ELF-1 (cell line): ENCODE results near the gene PLXNB1.

Source experiments
- DNase-seq: peaks from one replicate; pipeline ENCODE4 v3.0.0-alpha.2; 2016; ENCODE audit warnings: low read depth, low spot score

The PLXNB1 gene

DNA sequence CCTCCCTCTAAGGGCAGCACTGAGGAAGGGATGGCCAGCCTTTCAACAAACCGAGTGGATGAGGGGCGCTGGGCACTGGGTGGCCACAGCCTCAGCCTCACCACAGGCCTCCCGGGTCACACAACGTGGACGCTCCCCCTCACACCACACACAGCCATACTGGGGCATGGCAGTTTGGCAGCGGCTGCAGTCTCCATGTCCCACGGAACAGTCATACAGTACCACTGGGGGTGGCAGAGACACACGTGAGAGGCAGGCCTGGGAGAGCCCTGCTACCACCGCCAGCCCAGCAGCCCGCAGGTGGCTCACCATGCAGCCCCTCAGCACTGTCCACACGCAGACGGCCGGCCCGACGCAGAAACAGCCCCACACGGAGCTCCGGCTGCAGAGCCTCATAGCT is 11.7 kb downstream of the PLXNB1 start:
- DNase-seq, result no peak

DNA sequence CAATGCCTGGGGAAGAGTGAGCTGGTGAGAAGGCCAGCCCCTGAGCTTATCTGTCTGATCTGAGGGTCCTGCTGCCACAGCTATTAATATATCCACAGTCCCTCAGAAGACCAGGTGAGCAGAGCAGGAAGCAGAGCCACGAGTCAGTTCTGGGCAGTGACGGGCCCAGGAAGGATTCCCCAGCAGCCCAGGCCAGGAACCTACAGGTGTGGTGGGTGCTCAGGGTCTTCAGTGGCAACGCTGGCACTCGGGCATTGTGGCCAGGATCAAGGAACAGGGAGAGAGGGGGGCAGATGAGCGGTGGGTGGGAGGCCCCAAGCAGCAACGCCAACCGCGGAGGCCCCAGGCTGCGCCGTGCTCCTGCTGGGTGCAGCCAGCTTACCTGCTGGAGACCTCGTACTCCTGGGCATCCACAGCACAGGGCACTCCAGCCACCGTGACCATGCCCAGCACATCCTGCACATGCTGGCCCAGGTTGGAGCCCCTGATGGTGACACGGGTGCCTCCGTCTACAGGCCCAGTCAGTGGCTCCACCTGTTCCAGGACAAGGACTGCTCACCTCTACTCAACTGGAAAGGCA is 12.3 kb downstream of the PLXNB1 start:
- DNase-seq, result no peak

DNA sequence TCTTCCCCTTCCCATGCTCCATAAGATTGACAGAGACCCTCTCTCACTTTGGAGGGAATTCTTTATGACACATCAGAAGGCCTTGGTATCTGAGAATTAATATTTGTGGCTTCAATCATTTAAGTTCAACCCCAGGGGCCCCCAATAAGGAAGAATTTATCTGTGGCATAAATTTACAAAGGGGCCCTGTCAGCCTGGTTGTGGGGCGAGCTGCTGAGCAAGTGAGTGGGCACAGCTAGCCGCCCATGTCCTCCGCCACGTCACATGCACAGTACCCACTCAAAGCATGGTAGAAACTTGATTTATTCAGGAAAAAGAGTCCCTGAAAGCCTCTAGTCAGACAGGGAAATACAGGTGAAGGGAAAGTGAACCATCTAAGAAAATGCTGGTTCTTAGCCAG is 13.3 kb downstream of the PLXNB1 start:
- DNase-seq, result no peak

DNA sequence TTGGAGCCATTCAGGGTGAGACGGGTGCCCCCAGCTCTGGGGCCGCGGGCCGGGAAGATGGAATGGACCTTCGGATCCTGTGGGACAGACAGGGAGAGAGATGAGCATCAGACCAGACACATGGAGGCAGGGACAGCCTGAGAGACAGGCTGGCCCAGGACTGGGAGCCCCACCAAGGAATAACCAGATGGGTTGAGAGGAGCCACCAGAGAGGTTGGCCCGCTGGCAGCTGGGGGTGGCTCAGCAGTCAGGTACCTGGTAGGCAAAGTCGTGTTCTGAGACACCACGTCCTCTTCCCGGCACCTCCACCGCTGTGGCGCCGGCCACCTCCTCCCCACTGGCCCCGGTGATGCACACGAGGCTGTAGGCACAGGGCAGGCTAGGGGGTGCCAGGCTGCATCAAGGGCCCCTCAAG is 13.8 kb downstream of the PLXNB1 start:
- no peak for DNase-seq

DNA sequence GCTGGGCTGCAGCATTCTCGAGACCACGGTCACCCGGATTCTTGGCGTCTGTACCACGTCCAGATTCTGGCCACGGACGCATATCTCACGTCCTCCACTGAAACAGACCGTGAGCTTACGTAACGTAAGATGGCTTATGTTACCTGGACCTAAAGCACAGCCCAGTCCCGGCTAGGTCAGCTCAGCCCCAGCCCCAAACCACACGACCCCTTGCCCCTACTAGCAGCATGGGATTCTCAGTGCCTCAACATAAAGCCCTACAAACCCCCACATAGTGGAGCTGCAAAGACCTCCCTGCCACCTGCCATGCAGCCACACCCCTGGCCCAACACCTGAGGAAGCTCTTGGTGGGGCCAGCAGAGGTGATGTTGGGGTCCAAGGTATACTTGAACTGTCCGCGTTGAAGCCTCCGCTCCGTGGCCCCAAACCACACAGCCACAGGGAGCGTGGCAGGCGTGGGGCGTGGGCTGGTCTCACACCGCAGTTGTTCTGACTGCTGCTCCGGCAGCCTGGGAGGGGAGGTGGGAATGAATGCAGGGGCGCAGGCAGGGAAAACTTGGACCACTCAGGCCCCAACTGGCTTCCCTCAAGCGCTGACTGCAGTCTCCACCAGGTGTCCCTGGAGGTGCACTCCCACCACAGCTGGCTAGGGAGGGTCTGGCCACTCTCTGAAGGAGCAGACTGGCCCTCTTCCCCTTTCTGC is 14.5 kb downstream of the PLXNB1 start:
- DNase-seq, result no peak

DNA sequence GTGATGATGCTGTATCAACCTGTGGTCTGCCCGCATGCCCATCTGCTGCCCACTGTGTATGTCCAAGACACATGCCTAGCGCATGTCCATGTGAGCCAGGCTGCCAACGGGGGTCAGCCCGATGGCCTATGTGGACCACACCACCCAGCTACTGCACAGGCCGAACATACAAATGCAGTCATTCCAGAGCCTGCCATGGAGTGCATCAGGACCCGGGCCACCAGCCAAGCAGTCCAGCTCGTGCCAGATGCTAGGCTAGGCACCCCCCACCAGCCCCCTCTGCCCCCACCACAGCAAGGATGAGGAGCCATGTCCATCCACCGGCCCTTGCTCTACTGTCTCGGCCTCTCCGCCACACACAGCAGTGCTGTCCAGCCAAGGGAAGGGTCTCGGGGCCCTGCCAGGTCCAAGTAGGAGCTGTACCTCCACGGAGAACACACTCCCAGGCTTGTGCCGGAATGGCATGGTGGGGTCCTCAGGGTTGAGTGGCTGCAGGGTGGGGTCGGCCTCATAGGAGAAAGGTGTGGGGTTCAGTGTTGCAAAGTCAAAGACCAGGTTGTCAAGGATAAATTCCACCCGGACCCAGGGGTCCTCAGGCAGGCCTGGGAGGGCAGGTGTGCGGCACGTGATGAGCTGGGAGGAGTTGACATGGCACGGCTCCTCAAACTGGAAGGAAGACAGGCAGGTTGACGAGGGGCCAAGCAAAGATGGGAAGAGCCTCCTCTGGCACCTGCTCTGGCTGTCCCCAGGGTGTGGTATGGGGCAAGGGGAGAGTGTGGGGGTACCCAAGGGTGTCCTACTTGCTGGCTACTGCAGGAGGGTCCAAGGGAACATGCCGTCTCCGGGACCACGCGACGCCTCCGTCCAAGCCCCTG is 15.3 kb downstream of the PLXNB1 start:
- DNase-seq, result no peak

DNA sequence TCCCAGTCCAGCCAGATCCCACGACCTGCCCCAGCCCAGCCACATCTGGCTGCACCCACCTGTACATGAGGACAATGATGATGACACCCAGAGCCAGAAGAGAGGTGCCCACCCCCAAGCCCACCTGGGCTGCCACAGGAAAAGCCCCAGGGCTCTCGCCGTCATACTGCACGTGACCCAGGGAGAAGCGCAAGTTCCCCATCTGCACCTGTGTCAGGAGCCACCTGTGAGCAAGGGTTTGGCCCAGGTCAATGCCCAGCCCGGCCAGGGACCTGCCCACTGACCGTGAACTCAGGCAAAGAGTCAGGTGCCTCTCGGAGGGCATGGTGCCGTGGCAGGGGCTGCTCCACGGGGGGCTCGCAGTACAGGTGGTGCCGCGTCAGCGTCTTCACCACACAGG is 16.3 kb downstream of the PLXNB1 start:
- no peak for DNase-seq

DNA sequence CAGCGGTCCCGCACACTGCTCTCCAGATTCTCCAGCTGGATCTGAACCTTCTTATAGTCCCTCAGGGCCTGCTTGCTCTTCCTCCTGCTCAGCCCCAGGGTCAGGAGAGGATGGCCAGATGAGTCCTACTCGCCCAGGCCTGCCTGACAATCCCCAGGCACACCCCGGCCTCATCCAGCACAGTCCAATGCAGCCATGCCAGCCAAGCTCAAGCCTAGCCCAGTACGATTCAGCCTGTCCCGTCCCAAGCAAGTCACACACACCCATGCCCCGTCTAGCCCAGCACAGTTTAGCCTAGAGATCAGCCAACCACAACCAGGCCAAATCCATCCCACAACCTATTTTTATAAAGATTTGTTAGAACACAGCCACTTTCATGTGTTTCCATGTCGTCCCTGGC is 16.8 kb downstream of the PLXNB1 start:
- DNase-seq, result no peak

DNA sequence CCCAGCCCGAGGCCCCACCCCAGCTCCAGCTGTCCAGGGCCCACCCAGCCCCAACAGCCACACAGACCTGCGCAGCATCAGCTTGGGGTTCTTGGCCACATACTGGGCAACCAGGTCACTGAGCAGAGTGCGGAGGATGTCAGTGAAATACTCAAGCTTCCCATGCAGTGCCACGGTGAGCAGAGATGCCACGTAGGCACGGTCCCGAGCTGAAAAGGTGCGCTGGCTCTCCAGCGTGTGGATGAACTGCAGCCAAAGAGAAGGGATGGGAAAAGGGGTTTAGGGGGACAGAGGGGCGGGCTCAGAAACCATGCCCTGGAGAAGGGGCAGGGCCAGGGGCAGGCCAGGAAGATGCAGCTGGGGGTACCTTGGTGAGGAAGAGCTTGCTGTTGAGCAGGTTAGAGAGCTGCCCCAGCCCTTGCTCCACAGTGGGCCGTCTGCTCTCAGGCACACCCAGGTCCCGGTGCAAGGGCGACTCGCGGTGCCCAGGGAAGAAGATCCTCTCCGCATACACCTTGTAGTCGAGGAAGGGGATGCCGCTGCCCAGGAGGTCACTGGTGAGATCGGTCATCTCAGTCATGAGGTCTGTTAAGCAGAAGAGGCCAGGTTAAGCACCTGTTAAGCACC is 17.4 kb downstream of the PLXNB1 start:
- DNase-seq, result no peak

DNA sequence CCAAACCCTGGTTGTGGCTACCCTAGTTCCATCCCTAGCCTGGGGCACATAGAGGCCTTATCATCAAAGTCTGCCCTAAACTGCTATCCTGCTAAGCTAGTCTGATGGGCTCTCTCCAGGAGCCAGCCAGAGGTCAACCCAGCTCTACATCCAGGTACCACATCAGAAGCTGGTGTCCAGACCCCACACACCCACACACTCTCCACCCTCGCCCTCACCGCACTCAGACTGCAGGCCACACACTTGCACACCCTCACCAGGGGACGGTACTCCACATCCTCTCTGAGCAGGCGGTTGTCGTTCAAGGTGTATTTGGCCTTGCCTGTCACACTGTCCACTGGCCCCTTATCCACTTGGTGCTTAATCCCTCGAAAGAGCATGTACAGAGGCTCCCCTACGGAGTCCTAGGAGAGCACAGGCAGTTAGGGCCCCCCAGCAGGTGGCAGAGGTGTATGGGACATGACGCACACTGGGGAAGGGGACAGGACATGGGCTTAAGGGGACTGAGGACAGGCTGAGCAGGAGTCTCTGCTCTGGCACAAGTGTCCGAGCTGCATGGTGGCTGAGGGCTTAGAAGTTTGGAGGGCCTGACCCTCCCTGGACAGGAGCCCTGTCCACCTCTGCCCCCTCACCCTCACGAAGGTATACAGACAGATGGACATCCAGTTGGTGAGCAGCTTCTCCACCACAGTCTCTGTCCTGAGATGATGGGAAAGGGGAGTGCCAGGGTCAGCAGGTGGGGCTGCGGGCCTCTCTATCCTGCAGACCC is 18.1 kb downstream of the PLXNB1 start:
- no peak for DNase-seq

DNA sequence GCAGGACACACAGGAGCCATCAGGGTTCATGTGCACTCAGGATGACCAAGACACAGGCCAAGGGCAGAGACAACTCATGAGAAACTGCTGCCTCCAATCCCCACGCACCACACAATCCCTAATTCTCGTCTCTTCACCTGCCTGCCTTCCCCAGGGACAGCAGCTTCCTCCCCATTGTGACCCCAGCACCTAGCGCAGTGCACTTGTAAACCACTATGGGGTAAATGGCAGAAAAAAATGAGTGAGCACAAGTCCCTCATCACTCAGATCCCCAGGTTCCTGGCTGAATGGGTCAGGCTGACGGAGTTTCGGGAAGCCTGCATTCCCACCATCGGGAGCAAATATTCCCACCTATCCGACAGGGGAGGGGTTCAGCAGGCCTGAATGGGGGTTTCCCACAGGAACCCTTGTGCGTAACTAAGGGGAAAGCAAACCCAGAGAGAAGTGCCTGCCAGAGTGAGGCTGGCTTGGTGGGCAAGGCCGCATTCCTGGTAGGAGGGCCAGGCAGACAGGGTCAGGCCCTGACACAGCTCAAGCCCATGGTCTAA is 18.8 kb downstream of the PLXNB1 start:
- DNase-seq, result no peak

DNA sequence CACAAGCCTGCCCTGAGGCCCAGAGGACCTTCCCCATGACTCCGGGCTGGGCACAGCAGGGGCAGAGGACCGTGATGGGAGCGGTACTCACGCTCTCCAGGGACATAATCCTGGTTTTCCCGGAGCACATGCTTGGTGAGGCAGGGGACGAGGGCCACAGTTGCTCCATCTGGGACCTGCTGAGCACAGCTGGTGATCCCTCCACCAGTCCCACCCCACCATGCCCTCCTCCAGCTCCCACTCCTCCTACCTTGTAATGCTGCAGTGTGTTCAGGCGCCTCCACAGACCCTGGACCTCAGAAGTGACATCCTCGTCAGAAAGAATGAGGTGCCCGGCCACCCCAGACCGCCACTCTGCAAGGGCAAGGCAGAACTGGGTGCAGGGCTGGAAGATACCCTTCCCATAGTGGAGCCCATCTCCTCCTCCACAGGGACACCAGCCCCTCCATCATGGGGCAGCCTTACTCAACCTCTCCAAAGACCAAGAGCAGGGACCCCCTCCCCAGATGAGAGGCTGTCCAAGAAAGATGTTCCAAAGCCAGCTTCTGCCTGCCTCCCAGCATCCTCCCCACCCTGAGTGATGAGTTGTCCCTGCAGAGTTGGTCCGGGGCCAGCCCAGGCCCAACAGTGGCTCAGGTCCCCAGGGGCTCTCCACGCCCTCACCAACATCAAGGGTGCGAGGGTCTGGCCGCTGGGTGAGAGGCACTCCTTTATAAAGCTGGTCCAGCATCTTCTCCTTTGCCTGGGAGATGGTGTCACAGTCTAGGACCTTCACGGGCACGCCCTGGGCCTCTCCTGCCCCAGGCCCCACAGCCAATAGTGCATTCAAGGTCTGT is 19.5 kb downstream of the PLXNB1 start:
- no peak for DNase-seq

DNA sequence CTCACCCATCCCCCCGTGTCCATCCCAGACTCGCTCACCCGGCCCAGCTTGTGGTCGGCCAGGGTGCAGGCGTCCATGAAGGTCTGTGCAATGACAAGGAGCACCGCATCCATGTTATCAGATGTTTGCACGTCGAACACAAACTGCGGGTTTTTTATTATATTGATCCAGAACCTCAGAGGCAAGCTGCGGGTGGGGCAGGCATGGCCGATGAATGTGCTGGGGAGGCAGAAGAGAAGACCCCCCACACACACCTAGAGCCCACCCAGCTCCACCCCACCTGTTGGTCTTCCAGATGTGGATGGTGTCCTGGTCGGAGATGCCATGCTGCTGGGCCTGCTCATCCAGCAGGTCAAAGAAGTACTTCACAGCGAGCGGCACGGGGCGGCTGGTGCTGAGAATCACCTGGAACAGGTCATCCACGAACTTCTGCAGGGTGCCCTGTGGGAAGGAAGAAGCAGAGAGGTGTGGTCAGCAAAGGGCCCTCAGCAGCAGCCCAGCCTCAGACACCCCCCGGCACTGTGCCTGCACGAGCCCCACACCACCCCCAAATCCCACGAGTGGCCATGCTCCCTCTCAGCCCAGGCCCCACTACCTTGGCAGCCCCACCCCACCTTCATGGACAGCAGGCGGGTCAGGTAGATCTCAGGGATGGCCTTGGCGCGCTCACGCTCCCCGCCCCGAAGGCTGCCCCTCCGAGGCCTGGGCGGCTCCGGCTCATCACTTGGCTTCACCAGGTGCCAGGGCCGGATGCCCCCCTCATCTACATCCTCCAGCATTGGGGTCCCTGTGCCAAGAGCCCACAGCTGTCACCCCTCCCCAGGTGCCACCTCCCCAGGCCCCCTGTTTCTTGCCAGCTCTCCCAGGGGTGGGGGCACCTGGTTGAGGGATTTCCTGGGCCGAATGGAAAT is 20.3 kb downstream of the PLXNB1 start:
- no peak for DNase-seq

DNA sequence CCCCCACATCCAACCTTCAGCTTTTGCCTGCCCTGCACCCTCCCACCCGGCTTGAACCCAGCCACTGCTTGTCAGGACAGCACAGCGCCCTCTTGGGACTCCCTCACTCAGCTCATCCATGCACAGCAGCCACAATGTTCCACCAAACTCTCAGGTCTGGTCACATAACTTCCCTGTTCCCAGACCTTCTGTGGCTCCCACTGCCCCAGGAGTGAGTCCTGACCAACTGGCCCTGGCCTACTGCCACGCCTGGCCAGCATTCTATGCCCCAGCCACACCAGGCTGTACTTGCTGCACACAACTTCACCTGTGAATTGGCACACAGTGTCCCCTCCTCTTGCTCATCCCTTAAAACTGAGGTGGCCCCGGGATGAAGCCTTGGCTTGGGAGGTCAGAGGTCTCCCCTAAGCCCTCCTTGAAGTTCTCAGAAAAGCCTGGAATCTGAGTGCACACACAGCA is 21.0 kb downstream of the PLXNB1 start:
- DNase-seq, result no peak

DNA sequence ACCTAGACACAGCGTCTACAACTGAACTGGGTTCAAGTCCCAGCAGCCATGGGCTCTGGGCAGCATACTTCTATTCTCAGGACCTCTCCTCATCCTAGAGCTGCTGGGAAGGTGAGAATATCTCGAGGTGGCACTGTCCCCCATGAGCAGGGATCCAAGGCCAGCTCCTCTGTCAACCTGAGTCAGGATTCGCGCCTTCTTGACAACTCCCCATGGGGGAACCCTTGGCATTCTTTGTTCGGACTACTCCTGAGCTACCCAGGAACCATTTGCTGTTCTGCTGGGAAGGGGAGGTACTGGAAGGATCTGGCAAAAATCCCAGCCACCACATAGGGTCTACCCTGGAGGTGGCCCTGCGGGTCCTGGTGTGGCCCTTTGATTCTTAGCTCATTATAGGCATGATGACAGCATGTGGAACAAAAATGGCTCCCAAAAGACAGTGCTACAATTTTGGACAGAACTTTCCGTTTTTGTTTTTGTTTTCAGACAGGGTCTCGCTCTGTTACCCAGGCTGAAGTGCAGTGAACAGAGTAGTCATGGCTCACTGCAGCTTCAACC is 22.3 kb downstream of the PLXNB1 start:
- DNase-seq, result no peak

DNA sequence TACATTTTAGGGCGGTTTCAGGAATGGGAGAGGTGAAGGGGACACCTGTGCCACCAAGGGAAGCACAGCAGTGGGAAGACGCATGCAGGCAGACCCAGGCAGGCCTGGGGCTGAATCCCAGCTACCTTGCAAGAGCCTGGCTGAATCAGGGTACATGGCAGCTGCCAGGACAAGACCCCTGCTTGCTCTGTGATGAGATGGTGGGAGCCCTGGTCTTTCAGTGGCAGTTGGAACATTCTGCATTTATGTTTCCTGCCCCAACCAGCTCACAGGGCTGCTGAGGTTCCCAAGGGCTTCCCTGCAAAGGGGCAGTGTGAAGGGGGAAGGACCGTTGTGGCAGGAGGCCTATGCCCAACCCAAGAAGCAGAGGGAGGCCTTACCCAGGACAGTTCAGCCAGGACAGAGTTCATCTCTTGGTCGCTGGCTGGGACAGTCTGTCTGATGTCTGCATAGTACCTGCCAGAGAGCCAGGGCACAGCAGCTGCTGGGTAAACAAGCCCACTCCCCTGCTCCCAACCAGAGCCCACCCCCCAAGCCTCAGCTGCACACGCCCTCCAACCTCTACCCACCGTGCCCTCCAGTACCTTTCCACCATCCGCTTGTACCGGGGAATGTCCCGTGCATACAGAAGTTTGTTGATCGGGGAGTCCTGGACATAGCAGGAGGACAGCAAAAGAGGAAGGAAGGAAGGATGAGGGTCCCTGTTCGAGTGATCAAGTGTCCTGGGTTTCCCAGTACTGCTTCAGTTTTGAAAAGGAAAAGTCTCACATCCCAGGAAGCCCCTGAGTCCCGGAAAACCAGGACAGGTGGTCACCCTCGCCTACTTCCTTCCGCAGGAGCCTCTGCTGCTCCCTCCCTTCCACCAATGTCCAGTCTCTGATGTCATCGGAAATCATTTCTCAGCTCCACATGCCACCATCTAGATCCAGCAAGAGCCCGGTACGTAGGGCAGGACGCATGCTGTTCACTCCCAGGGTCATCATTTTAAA is 23.1 kb downstream of the PLXNB1 start:
- DNase-seq, result no peak

DNA sequence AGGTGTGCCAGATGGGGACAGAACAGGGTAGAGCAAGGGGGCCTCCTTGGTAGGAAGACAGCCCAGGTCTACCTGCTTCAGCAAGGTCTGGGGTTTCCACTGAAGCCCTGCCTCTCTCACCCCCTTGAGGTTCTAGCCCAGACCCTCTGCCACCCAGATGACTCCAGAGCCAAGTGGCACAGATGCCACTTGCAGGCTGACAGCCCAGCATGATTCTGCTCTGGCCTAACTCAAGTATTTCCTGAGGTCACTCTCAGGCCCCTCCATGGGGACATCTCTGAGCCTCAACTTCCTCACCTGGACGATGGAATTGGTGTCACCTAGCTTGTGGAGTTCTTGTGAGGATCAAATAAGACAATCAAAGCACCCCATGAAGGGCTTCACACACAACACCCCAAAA is 23.9 kb downstream of the PLXNB1 start:
- no peak for DNase-seq
